Erythroblast (primary cell): ENCODE data around the gene HM13.
"Not testable (repeated sequence)": the region's sequence is repeated elsewhere in the genome, so short reads cannot be mapped to it uniquely, and the experiment has no call there.

Source experiments
- GATA1 ChIP-seq: IDR thresholded peaks from 2 replicates; pipeline ENCODE4 v1.6.1; 2011; ENCODE audit warnings: low read depth, mild to moderate bottlenecking, control low read depth, low read length, moderate library complexity
- POLR2A ChIP-seq: IDR thresholded peaks from 2 replicates; pipeline ENCODE4 v1.6.1; 2011; ENCODE audit warnings: mild to moderate bottlenecking, low read length

DNA sequence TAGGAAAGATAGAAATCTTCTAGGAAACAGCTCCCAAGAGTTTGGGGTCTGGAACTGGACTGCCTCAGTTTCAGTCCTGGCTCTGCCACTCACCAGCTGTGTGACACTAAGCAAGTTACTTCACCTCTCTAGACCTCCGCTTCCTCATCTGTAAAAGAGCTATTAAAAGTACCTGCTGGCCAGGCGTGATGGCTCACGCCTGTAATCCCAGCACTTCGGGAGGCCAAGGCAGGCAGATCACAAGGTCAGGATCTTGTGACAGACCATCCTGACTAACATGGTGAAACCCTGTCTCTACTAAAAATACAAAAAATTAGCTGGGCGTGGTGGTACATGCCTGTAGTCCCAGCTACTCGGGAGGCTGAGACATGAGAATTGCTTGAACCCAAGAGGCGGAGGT is 7.0 kb downstream of the HM13 start:
- not testable (repeated sequence) for TF ChIP-seq POLR2A, GATA1
